ENCODE measurements around the gene ABCA13.

Gene ABCA13

GRCh38 chr7:48300301-48300700 is 129.0 kb downstream of the ABCA13 start:
- 4% methylated on average over 2 of the region's 2 CpGs for WGBS

GRCh38 chr7:48301201-48301600 is 129.9 kb downstream of the ABCA13 start:
- H3K4me1 ChIP-seq (ENCODE audit: insufficient read depth, low read length): peaks cover 24% of the 10 kb centered on the region
- peaks cover 4% of the 10 kb centered on the region; the same call in 1 of the 2 replicates for H3K9me3 ChIP-seq (ENCODE audit: insufficient read depth, low read depth, low read length)
- WGBS: 95% methylated on average over 3 of the region's 3 CpGs

More at GRCh38 chr7:48300301-48300700, 129.0 kb downstream of the ABCA13 start:
- Histone ChIP-seq H3K9me3 (ENCODE audit: insufficient read depth, low read depth, low read length) (peaks cover 4% of the 10 kb centered on the region; the same call in 1 of the 2 replicates), H3K9ac (ENCODE audit: low read depth, low read length) (no peak overlapping the region), H3K27ac (ENCODE audit: low read depth, low read length) (peak overlapping the region; percentile 34; the same call in 1 of the 2 replicates), H3K36me3 (ENCODE audit: insufficient read depth, low read length) (no peaks in the 10 kb centered on the region), H3K4me3 (ENCODE audit: low read length) (no peak overlapping the region), H3K27me3 (ENCODE audit: insufficient read depth, low read length) (no peaks in the 10 kb centered on the region), H3K4me1 (ENCODE audit: insufficient read depth, low read length) (peaks cover 19% of the 10 kb centered on the region)

GRCh38 chr7:48304641-48305040 is 133.4 kb downstream of the ABCA13 start:
- Histone ChIP-seq H3K9ac (ENCODE audit: low read depth, low read length) (no peak overlapping the region), H3K27me3 (ENCODE audit: insufficient read depth, low read length) (no peaks in the 10 kb centered on the region), H3K27ac (ENCODE audit: low read depth, low read length) (no peak overlapping the region), H3K4me1 (ENCODE audit: insufficient read depth, low read length) (peaks cover 20% of the 10 kb centered on the region), H3K9me3 (ENCODE audit: insufficient read depth, low read depth, low read length) (peaks cover 4% of the 10 kb centered on the region; the same call in 1 of the 2 replicates), H3K36me3 (ENCODE audit: insufficient read depth, low read length) (no peaks in the 10 kb centered on the region), H3K4me3 (ENCODE audit: low read length) (no peak overlapping the region)
- WGBS: 89% methylated on average over 1 of the region's 1 CpG

More at GRCh38 chr7:48301201-48301600, 129.9 kb downstream of the ABCA13 start:
- Histone ChIP-seq H3K27me3 (ENCODE audit: insufficient read depth, low read length) (no peaks in the 10 kb centered on the region), H3K36me3 (ENCODE audit: insufficient read depth, low read length) (no peaks in the 10 kb centered on the region), H3K9ac (ENCODE audit: low read depth, low read length) (no peak overlapping the region), H3K4me3 (ENCODE audit: low read length) (no peak overlapping the region), H3K27ac (ENCODE audit: low read depth, low read length) (peak overlapping the region; percentile 17; the same call in 1 of the 2 replicates)

GRCh38 chr7:48305661-48306060 is 134.4 kb downstream of the ABCA13 start:
- no peak overlapping the region for H3K27ac ChIP-seq (ENCODE audit: low read depth, low read length)
- peaks cover 4% of the 10 kb centered on the region; the same call in 1 of the 2 replicates for H3K9me3 ChIP-seq (ENCODE audit: insufficient read depth, low read depth, low read length)
- WGBS: 94% methylated on average over 5 of the region's 5 CpGs
- no peak overlapping the region for H3K9ac ChIP-seq (ENCODE audit: low read depth, low read length)
- no peak overlapping the region for H3K4me3 ChIP-seq (ENCODE audit: low read length)
- H3K4me1 ChIP-seq (ENCODE audit: insufficient read depth, low read length): peaks cover 11% of the 10 kb centered on the region; the same call in 1 of the 2 replicates
- H3K27me3 ChIP-seq (ENCODE audit: insufficient read depth, low read length): no peaks in the 10 kb centered on the region
- H3K36me3 ChIP-seq (ENCODE audit: insufficient read depth, low read length): no peaks in the 10 kb centered on the region

- no peak overlapping the region for H3K9ac ChIP-seq (ENCODE audit: low read depth, low read length)
- no peak overlapping the region for H3K4me3 ChIP-seq (ENCODE audit: low read length)
- no peaks in the 10 kb centered on the region for H3K36me3 ChIP-seq (ENCODE audit: insufficient read depth, low read length)
- H3K9me3 ChIP-seq (ENCODE audit: insufficient read depth, low read depth, low read length): peaks cover 4% of the 10 kb centered on the region; the same call in 1 of the 2 replicates
- WGBS: 93% methylated on average over 2 of the region's 4 CpGs
- H3K27me3 ChIP-seq (ENCODE audit: insufficient read depth, low read length): no peaks in the 10 kb centered on the region
- 0 out of 2 replicates have a peak, but pooled peaks cover 5% of the 10 kb centered on the region for H3K4me1 ChIP-seq (ENCODE audit: insufficient read depth, low read length)
- no peak overlapping the region for H3K27ac ChIP-seq (ENCODE audit: low read depth, low read length)
These were observed 135.9 kb downstream of the ABCA13 start for GRCh38 chr7:48307041-48307714.

GRCh38 chr7:48309720-48310119 is 138.5 kb downstream of the ABCA13 start:
- Histone ChIP-seq H3K27me3 (ENCODE audit: insufficient read depth, low read length) (no peaks in the 10 kb centered on the region), H3K36me3 (ENCODE audit: insufficient read depth, low read length) (no peaks in the 10 kb centered on the region), H3K9me3 (ENCODE audit: insufficient read depth, low read depth, low read length) (no peaks in the 10 kb centered on the region), H3K27ac (ENCODE audit: low read depth, low read length) (no peak overlapping the region), H3K4me1 (ENCODE audit: insufficient read depth, low read length) (0 out of 2 replicates have a peak, but pooled peaks cover 5% of the 10 kb centered on the region), H3K9ac (ENCODE audit: low read depth, low read length) (no peak overlapping the region), H3K4me3 (ENCODE audit: low read length) (no peak overlapping the region)
- 96% methylated on average over 12 of the region's 12 CpGs for WGBS

GRCh38 chr7:48311464-48312100 is 140.3 kb downstream of the ABCA13 start:
- H3K27ac ChIP-seq (ENCODE audit: low read depth, low read length): no peak overlapping the region
- H3K27me3 ChIP-seq (ENCODE audit: insufficient read depth, low read length): no peaks in the 10 kb centered on the region
- WGBS: 96% methylated on average over 6 of the region's 6 CpGs
- no peak overlapping the region for H3K9ac ChIP-seq (ENCODE audit: low read depth, low read length)
- no peaks in the 10 kb centered on the region for H3K36me3 ChIP-seq (ENCODE audit: insufficient read depth, low read length)
- H3K4me3 ChIP-seq (ENCODE audit: low read length): no peak overlapping the region
- H3K9me3 ChIP-seq (ENCODE audit: insufficient read depth, low read depth, low read length): no peaks in the 10 kb centered on the region
- no peaks in the 10 kb centered on the region for H3K4me1 ChIP-seq (ENCODE audit: insufficient read depth, low read length)

- whole genome bisulfite sequencing: 100% methylated on average over 1 of the region's 1 CpG
- no peaks in the 10 kb centered on the region for H3K27me3 ChIP-seq (ENCODE audit: insufficient read depth, low read length)
- H3K27ac ChIP-seq (ENCODE audit: low read depth, low read length): no peak overlapping the region
- H3K4me1 ChIP-seq (ENCODE audit: insufficient read depth, low read length): no peaks in the 10 kb centered on the region
- no peaks in the 10 kb centered on the region for H3K36me3 ChIP-seq (ENCODE audit: insufficient read depth, low read length)
- H3K4me3 ChIP-seq (ENCODE audit: low read length): no peak overlapping the region
- H3K9me3 ChIP-seq (ENCODE audit: insufficient read depth, low read depth, low read length): no peaks in the 10 kb centered on the region
- H3K9ac ChIP-seq (ENCODE audit: low read depth, low read length): no peak overlapping the region
These were observed 140.9 kb downstream of the ABCA13 start for GRCh38 chr7:48312151-48312550.

- no peak overlapping the region for H3K4me3 ChIP-seq (ENCODE audit: low read length)
- no peaks in the 10 kb centered on the region for H3K4me1 ChIP-seq (ENCODE audit: insufficient read depth, low read length)
- H3K36me3 ChIP-seq (ENCODE audit: insufficient read depth, low read length): no peaks in the 10 kb centered on the region
- no peaks in the 10 kb centered on the region for H3K9me3 ChIP-seq (ENCODE audit: insufficient read depth, low read depth, low read length)
- H3K9ac ChIP-seq (ENCODE audit: low read depth, low read length): no peak overlapping the region
- H3K27ac ChIP-seq (ENCODE audit: low read depth, low read length): no peak overlapping the region
- 78% methylated on average over 3 of the region's 3 CpGs for WGBS
- H3K27me3 ChIP-seq (ENCODE audit: insufficient read depth, low read length): no peaks in the 10 kb centered on the region
These were observed 145.5 kb downstream of the ABCA13 start for GRCh38 chr7:48316768-48317167.

- Histone ChIP-seq H3K9ac (ENCODE audit: low read depth, low read length) (no peak overlapping the region), H3K27me3 (ENCODE audit: insufficient read depth, low read length) (no peaks in the 10 kb centered on the region), H3K27ac (ENCODE audit: low read depth, low read length) (no peak overlapping the region), H3K9me3 (ENCODE audit: insufficient read depth, low read depth, low read length) (no peaks in the 10 kb centered on the region), H3K4me3 (ENCODE audit: low read length) (no peak overlapping the region), H3K36me3 (ENCODE audit: insufficient read depth, low read length) (no peaks in the 10 kb centered on the region), H3K4me1 (ENCODE audit: insufficient read depth, low read length) (no peaks in the 10 kb centered on the region)
- 91% methylated on average over 3 of the region's 3 CpGs for WGBS
These were observed 146.1 kb downstream of the ABCA13 start for GRCh38 chr7:48317360-48317759.

- no peak overlapping the region for H3K9ac ChIP-seq (ENCODE audit: low read depth, low read length)
- WGBS: 94% methylated on average over 8 of the region's 8 CpGs
These were observed 150.2 kb downstream of the ABCA13 start for GRCh38 chr7:48321319-48322010.

More at GRCh38 chr7:48321319-48322010, 150.2 kb downstream of the ABCA13 start:
- no peaks in the 10 kb centered on the region for H3K36me3 ChIP-seq (ENCODE audit: insufficient read depth, low read length)
- H3K4me1 ChIP-seq (ENCODE audit: insufficient read depth, low read length): no peaks in the 10 kb centered on the region
- no peak overlapping the region for H3K27ac ChIP-seq (ENCODE audit: low read depth, low read length)
- no peaks in the 10 kb centered on the region for H3K27me3 ChIP-seq (ENCODE audit: insufficient read depth, low read length)
- H3K4me3 ChIP-seq (ENCODE audit: low read length): no peak overlapping the region
- H3K9me3 ChIP-seq (ENCODE audit: insufficient read depth, low read depth, low read length): peaks cover 11% of the 10 kb centered on the region
